IMR-90 (cell line): Measurements from ENCODE around the gene VMO1. TPM values are rescaled to one million over a fixed set of nuclear protein-coding genes. Genes with fewer than 3 reads are reported as not detected.

ENCODE experiments used
- ATAC-seq: fragments of 200-7000 bp; cut with Tn5 transposase; 2 replicates; pipeline ENCODE4 v1.9.1; 2020; ENCODE audit warnings: low read depth, mild to moderate bottlenecking, moderate library complexity
- BruUV-seq: library from RNA; stranded (reverse); fragments of 400-500 nt; replicated peaks from 2 replicates; lab custom pipeline; 2021; lab: Mats Ljungman, UMichigan
- CTCF ChIA-PET: fragments of 300-600 bp; formaldehyde crosslinking; extraction: SDS; loops from one replicate; lab custom pipeline; 2021; ENCODE audit warnings: antibody characterized with exemption; lab: Yijun Ruan, JAX
- POLR2A ChIA-PET: fragments of 300-600 bp; sonication (Branson Sonifier 250); formaldehyde crosslinking; loops from one replicate; lab custom pipeline; 2022; ENCODE audit warnings: antibody characterized with exemption; ENCODE audit not compliant: unreplicated experiment; lab: Charles Lee
- DNase-seq: peaks from one replicate; pipeline ENCODE4 v3.0.0; 2013
- H2AFZ ChIP-seq: replicated peaks from 2 replicates; pipeline ENCODE3; 2013; ENCODE audit warnings: low read length, mild to moderate bottlenecking; ENCODE audit not compliant: poor library complexity
- H2AK5ac ChIP-seq: 2 replicates; pipeline ENCODE4 v1.6.1; 2013; ENCODE audit warnings: low read depth, low read length, inconsistent platforms
- H2AK9ac ChIP-seq: replicated peaks from 2 replicates; pipeline ENCODE3; 2013; ENCODE audit warnings: mild to moderate bottlenecking, low read depth, low read length, moderate library complexity; ENCODE audit not compliant: poor library complexity
- H2BK120ac ChIP-seq: 2 replicates; pipeline ENCODE4 v1.6.1; 2013; ENCODE audit warnings: low read depth, low read length, inconsistent platforms
- H2BK15ac ChIP-seq: 3 replicates; pipeline ENCODE4 v1.6.1; 2013; ENCODE audit warnings: low read depth, low read length, inconsistent platforms
- H2BK20ac ChIP-seq: 2 replicates; pipeline ENCODE4 v1.6.1; 2013; ENCODE audit warnings: low read depth, mild to moderate bottlenecking, inconsistent platforms, low read length, moderate library complexity
- H2BK5ac ChIP-seq: 2 replicates; pipeline ENCODE4 v1.6.1; 2013; ENCODE audit warnings: mild to moderate bottlenecking, low read depth, low read length, inconsistent platforms; ENCODE audit not compliant: poor library complexity, severe bottlenecking
- H3K14ac ChIP-seq: replicated peaks from 2 replicates; pipeline ENCODE4 v1.6.1; 2013; ENCODE audit warnings: low read depth, low read length, inconsistent platforms
- H3K18ac ChIP-seq: 2 replicates; pipeline ENCODE4 v1.6.1; 2013; ENCODE audit warnings: low read depth, low read length, control low read depth
- H3K23ac ChIP-seq: 2 replicates; pipeline ENCODE4 v1.6.1; 2013; ENCODE audit warnings: low read depth, low read length, inconsistent platforms
- H3K27ac ChIP-seq: 2 replicates; pipeline ENCODE4 v1.5.1; 2013; ENCODE audit warnings: mild to moderate bottlenecking, control low read depth, low read length; ENCODE audit not compliant: insufficient read depth
- H3K27me3 ChIP-seq: 2 replicates; pipeline ENCODE4 v1.6.1; 2013; ENCODE audit warnings: low read length; ENCODE audit not compliant: control insufficient read depth, insufficient read depth
- H3K36me3 ChIP-seq: 2 replicates; pipeline ENCODE4 v1.6.1; 2013; ENCODE audit warnings: low read length, mixed read lengths; ENCODE audit not compliant: control insufficient read depth, insufficient read depth
- H3K4ac ChIP-seq: 2 replicates; pipeline ENCODE4 v1.6.1; 2013; ENCODE audit warnings: low read depth, low read length, inconsistent platforms
- H3K4me1 ChIP-seq: 2 replicates; pipeline ENCODE4 v1.6.1; 2013; ENCODE audit warnings: low read length, mixed read lengths; ENCODE audit not compliant: control insufficient read depth, insufficient read depth
- H3K4me2 ChIP-seq: 2 replicates; pipeline ENCODE4 v1.6.1; 2013; ENCODE audit warnings: low read depth, mild to moderate bottlenecking, control low read depth, low read length, moderate library complexity
- H3K4me3 ChIP-seq: 2 replicates; pipeline ENCODE4 v1.5.1; 2013; ENCODE audit warnings: low read depth, mild to moderate bottlenecking, control low read depth, low read length, moderate library complexity; ENCODE audit not compliant: insufficient read depth
- H3K56ac ChIP-seq: 2 replicates; pipeline ENCODE4 v1.6.1; 2013; ENCODE audit warnings: low read length, inconsistent platforms; ENCODE audit not compliant: insufficient read depth; ENCODE audit errors: extremely low read depth
- H3K79me1 ChIP-seq, 2 experiments: 2 replicates each; pipeline ENCODE4 v1.6.1; 2013; ENCODE audit warnings: low read length in 2 of 2, inconsistent platforms in 1 of 2, low read depth in 1 of 2
- H3K9ac ChIP-seq: 2 replicates; pipeline ENCODE4 v1.6.1; 2013; ENCODE audit warnings: low read depth, low read length, control low read depth
- H3K9me1 ChIP-seq: 2 replicates; pipeline ENCODE4 v1.6.1; 2013; ENCODE audit warnings: low read length, inconsistent platforms; ENCODE audit not compliant: insufficient read depth
- H3K9me3 ChIP-seq: 2 replicates; pipeline ENCODE4 v1.6.1; 2013; ENCODE audit warnings: low read length; ENCODE audit not compliant: control insufficient read depth, insufficient read depth
- H4K20me1 ChIP-seq: 2 replicates; pipeline ENCODE4 v1.6.1; 2013; ENCODE audit warnings: low read length, inconsistent platforms; ENCODE audit not compliant: insufficient read depth
- H4K5ac ChIP-seq: 2 replicates; pipeline ENCODE4 v1.6.1; 2013; ENCODE audit warnings: mild to moderate bottlenecking, low read depth, low read length, control low read depth
- H4K8ac ChIP-seq, 2 experiments: 2 replicates each; pipeline ENCODE4 v1.6.1; 2013; ENCODE audit warnings: low read depth in 2 of 2, low read length in 2 of 2, control low read depth in 1 of 2, inconsistent platforms in 1 of 2
- H4K91ac ChIP-seq: 2 replicates; pipeline ENCODE4 v1.6.1; 2013; ENCODE audit warnings: low read depth, low read length, inconsistent platforms; ENCODE audit not compliant: insufficient read depth
- BHLHE40 ChIP-seq: fragments of 150-350 bp; IDR thresholded peaks from 2 replicates; pipeline ENCODE4 v1.6.1; 2016; ENCODE audit warnings: mild to moderate bottlenecking, low read depth, low read length
- CEBPB ChIP-seq: IDR thresholded peaks from 2 replicates; pipeline ENCODE4 v1.6.1; 2012; ENCODE audit warnings: low read depth, low read length, improper control_type of control experiment
- CHD1 ChIP-seq: IDR thresholded peaks from 2 replicates; pipeline ENCODE4 v1.6.1; 2012; ENCODE audit warnings: low read depth, low read length, improper control_type of control experiment
- ELK1 ChIP-seq: fragments of 150-350 bp; IDR thresholded peaks from 2 replicates; pipeline ENCODE4 v1.6.1; 2016; ENCODE audit warnings: low read depth, mild to moderate bottlenecking, low read length, moderate library complexity, borderline replicate concordance
- FOS ChIP-seq: fragments of 150-350 bp; IDR thresholded peaks from 2 replicates; pipeline ENCODE4 v1.6.1; 2016; ENCODE audit warnings: low read depth, low read length
- MAFK ChIP-seq: IDR thresholded peaks from 2 replicates; pipeline ENCODE4 v1.6.1; 2012; ENCODE audit warnings: low read depth, low read length, improper control_type of control experiment
- MAZ ChIP-seq: IDR thresholded peaks from 2 replicates; pipeline ENCODE4 v1.6.1; 2012; ENCODE audit warnings: low read depth, mild to moderate bottlenecking, low read length, improper control_type of control experiment, moderate library complexity, borderline replicate concordance
- MXI1 ChIP-seq: IDR thresholded peaks from 2 replicates; pipeline ENCODE4 v1.6.1; 2012; ENCODE audit warnings: low read depth, mild to moderate bottlenecking, low read length, moderate library complexity, borderline replicate concordance
- NFE2L2 ChIP-seq: fragments of 150-350 bp; IDR thresholded peaks from 2 replicates; pipeline ENCODE4 v1.6.1; 2016; ENCODE audit warnings: low read depth, mild to moderate bottlenecking, low read length
- POLR2A ChIP-seq: IDR thresholded peaks from 2 replicates; pipeline ENCODE4 v1.6.1; 2012; ENCODE audit warnings: mild to moderate bottlenecking, low read depth, low read length
- RAD21 ChIP-seq: IDR thresholded peaks from 2 replicates; pipeline ENCODE4 v1.6.1; 2012; ENCODE audit warnings: low read length, improper control_type of control experiment
- RCOR1 ChIP-seq: IDR thresholded peaks from 2 replicates; pipeline ENCODE4 v1.6.1; 2012; ENCODE audit warnings: mild to moderate bottlenecking, low read length, improper control_type of control experiment; ENCODE audit not compliant: insufficient replicate concordance
- RFX5 ChIP-seq: IDR thresholded peaks from 2 replicates; pipeline ENCODE4 v1.8.0; 2012; ENCODE audit warnings: low read depth, mild to moderate bottlenecking, low read length, moderate library complexity
- SMC3 ChIP-seq: fragments of 150-350 bp; IDR thresholded peaks from 2 replicates; pipeline ENCODE4 v1.6.1; 2016; ENCODE audit warnings: low read depth, mild to moderate bottlenecking, antibody characterized with exemption, low read length, moderate library complexity
- USF2 ChIP-seq: fragments of 150-350 bp; IDR thresholded peaks from 2 replicates; pipeline ENCODE4 v1.6.1; 2017; ENCODE audit warnings: mild to moderate bottlenecking, antibody characterized with exemption, low read length, low read depth
- WGBS, 2 experiments: methylation state at CpG; one replicate each; pipeline versions ENCODE4 v1.1.5 to v1.1.7; 2013; ENCODE audit warnings: missing lambda C conversion rate in 2 of 2; ENCODE audit not compliant: insufficient read length in 1 of 2; ENCODE audit errors: extremely low coverage in 2 of 2; 5-methylcytosine and 5-hydroxymethylcytosine counted together
- dilution Hi-C: fragments of 300-500 bp; cut with HindIII; formaldehyde crosslinking; loops from one replicate; pipeline ENCODE4 v1.14.3; 2018; ENCODE audit warnings: low sequenced_read_pairs; ENCODE audit not compliant: unreplicated experiment
- in situ Hi-C: fragments of 300-500 bp; cut with MboI; formaldehyde crosslinking; loops from 3 replicates; pipeline ENCODE4 v1.14.3; 2019; ENCODE audit warnings: low sequenced_read_pairs, inconsistent platforms, mixed read lengths
- intact Hi-C: fragments of 100-400 bp; cut with micrococcal nuclease; formaldehyde crosslinking; loops from 2 replicates; pipeline ENCODE4 v1.10.0; 2022
- polyA plus RNA-seq, 3 experiments: library from polyadenylated mRNA; depleted of rRNA; stranded (reverse); fragments of >200 nt; gene quantifications; 2 replicates each; pipeline ENCODE4 v1.2.3, GENCODE V29; 2012; ENCODE audit warnings: low replicate concordance in 1 of 3
- total RNA-seq: library from RNA; depleted of rRNA; stranded (reverse); fragments of >200 nt; gene quantifications from 2 replicates; pipeline ENCODE4 v1.2.3, GENCODE V29; 2012
- TF ChIP-seq, protein P1 (sequence below): conservative IDR thresholded peaks from 2 replicates; pipeline ENCODE4 v1.5.1; 2012; ENCODE audit warnings: mild to moderate bottlenecking, low read depth, low read length, improper control_type of control experiment

The VMO1 gene
- total and polyA plus RNA-seq, 2 of the 4 experiments (the other 2 are of a cell fraction), result 0.14 TPM; not detected in 1

DNA sequence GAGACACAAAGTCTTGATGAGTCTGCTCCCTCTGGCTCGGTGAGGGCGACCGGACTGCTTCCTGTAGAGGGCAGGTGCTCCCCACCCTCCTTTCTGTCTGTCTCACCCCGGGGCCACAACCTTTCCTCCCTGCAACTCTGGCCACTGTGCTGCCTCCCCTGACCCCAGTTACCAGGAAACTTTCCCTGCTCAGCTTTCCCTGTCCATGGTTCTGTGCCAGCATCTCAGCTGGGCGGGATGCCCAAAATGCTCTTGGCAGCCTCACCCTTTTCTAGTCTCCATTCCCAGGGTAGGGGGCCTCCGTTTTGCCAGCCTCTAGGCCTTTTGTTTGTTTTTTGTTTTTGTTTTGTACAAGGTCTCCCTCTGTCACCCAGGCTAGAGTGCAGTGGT is 22.2 kb upstream of the VMO1 start:
- Histone ChIP-seq H3K27ac (no peak overlapping the region), H4K8ac (no peak overlapping the region), H3K23ac (no peak overlapping the region), H4K5ac (no peak overlapping the region), H3K4me3 (no peak overlapping the region), H3K9me3 (no peaks in the 10 kb centered on the region), H2BK5ac (no peak overlapping the region), H3K9me1 (no peaks in the 10 kb centered on the region), H3K36me3 (peaks cover 21% of the 10 kb centered on the region), H4K91ac (no peak overlapping the region), H2AK5ac (no peak overlapping the region), H3K27me3 (no peaks in the 10 kb centered on the region), H2BK15ac (no peak overlapping the region), H3K4me2 (no peak overlapping the region), H2AK9ac (peak overlapping the region; percentile 56), H3K79me1 (peaks cover 0 to 25% of the 10 kb centered on the region in 2 experiments; a peak in 3 of 4 replicates), H3K4me1 (peaks cover 4% of the 10 kb centered on the region; the same call in 1 of the 2 replicates), H2BK20ac (no peak overlapping the region), H3K14ac (no peak overlapping the region), H3K56ac (no peak overlapping the region), H2AFZ (no peak overlapping the region), H3K18ac (no peak overlapping the region), H4K20me1 (peaks cover 4% of the 10 kb centered on the region; the same call in 1 of the 2 replicates), H3K9ac (no peak overlapping the region), H3K4ac (no peak overlapping the region), H2BK120ac (no peak overlapping the region)
- no peak for TF ChIP-seq FOS
- no peak for TF ChIP-seq RFX5
- TF ChIP-seq NFE2L2, result no peak
- TF ChIP-seq CHD1, result no peak
- no peak for TF ChIP-seq MAFK
- no peak for TF ChIP-seq CEBPB
- no peak for TF ChIP-seq POLR2A
- TF ChIP-seq, protein P1, sequence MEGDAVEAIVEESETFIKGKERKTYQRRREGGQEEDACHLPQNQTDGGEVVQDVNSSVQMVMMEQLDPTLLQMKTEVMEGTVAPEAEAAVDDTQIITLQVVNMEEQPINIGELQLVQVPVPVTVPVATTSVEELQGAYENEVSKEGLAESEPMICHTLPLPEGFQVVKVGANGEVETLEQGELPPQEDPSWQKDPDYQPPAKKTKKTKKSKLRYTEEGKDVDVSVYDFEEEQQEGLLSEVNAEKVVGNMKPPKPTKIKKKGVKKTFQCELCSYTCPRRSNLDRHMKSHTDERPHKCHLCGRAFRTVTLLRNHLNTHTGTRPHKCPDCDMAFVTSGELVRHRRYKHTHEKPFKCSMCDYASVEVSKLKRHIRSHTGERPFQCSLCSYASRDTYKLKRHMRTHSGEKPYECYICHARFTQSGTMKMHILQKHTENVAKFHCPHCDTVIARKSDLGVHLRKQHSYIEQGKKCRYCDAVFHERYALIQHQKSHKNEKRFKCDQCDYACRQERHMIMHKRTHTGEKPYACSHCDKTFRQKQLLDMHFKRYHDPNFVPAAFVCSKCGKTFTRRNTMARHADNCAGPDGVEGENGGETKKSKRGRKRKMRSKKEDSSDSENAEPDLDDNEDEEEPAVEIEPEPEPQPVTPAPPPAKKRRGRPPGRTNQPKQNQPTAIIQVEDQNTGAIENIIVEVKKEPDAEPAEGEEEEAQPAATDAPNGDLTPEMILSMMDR, result no peak
- no peak for TF ChIP-seq SMC3
- no peak for TF ChIP-seq MAZ
- no peak for TF ChIP-seq RCOR1
- TF ChIP-seq ELK1, result no peak
- TF ChIP-seq USF2, result no peak
- TF ChIP-seq BHLHE40, result no peak
- no peak for TF ChIP-seq RAD21
- TF ChIP-seq MXI1, result no peak
- in situ Hi-C loops (no loop called here), intact Hi-C loops (no loop called here), dilution Hi-C loops (no loop called here)
- BruUV-seq, result no TSS peak
- POLR2A ChIA-PET, result interaction anchor here (0.6 kb wide), 1 partner anchor 15 kb away, joined by 3 read pairs; no protein-coding TSS in a partner anchor
- ATAC-seq (no peak), DNase-seq (no peak)
- WGBS, 2 experiments, result 83% methylated on average over 3 of the region's 6 CpGs; no CpG with 5 or more reads in 1 of the 2 experiments
- CTCF ChIA-PET, result interaction anchor here (0.7 kb wide), 1 partner anchor 18 kb away, joined by 3 read pairs; no protein-coding TSS in a partner anchor
